H9 (cell line): Measurements from ENCODE around the gene VEGFA. TPM values are rescaled to one million over a fixed set of nuclear protein-coding genes. Genes with fewer than 3 reads are reported as not detected.

Experiments used
- DNase-seq: peaks from one replicate; pipeline ENCODE4 v3.0.0-alpha.2; 2017
- H2AFZ ChIP-seq: one replicate; pipeline ENCODE4 v1.6.1; 2013; ENCODE audit warnings: mild to moderate bottlenecking, low read length, control low read depth, moderate library complexity
- H2AK5ac ChIP-seq: 2 replicates; pipeline ENCODE4 v1.6.1; 2013; ENCODE audit warnings: low read length, control low read depth, mixed read lengths; ENCODE audit not compliant: insufficient read length
- H2BK120ac ChIP-seq: one replicate; pipeline ENCODE4 v1.6.1; 2013; ENCODE audit warnings: low read depth, mild to moderate bottlenecking, low read length, control low read depth, inconsistent platforms; ENCODE audit not compliant: poor library complexity, severe bottlenecking
- H2BK12ac ChIP-seq: 2 replicates; pipeline ENCODE4 v1.6.1; 2013; ENCODE audit warnings: low read length, control low read depth, mixed read lengths, low read depth; ENCODE audit not compliant: insufficient read length
- H2BK15ac ChIP-seq: 2 replicates; pipeline ENCODE4 v1.6.1; 2013; ENCODE audit warnings: low read depth, low read length, control low read depth
- H2BK20ac ChIP-seq: one replicate; pipeline ENCODE4 v1.6.1; 2013; ENCODE audit warnings: low read depth, mild to moderate bottlenecking, low read length, control low read depth, inconsistent platforms; ENCODE audit not compliant: poor library complexity, severe bottlenecking
- H2BK5ac ChIP-seq: 2 replicates; pipeline ENCODE4 v1.6.1; 2013; ENCODE audit warnings: low read length, control low read depth, mixed read lengths; ENCODE audit not compliant: insufficient read length
- H3K14ac ChIP-seq: 2 replicates; pipeline ENCODE4 v1.6.1; 2013; ENCODE audit warnings: low read length, control low read depth; ENCODE audit not compliant: insufficient read depth
- H3K18ac ChIP-seq: 2 replicates; pipeline ENCODE4 v1.6.1; 2013; ENCODE audit warnings: low read depth, mild to moderate bottlenecking, mixed read lengths, low read length, control low read depth; ENCODE audit not compliant: insufficient read length
- H3K23ac ChIP-seq: 2 replicates; pipeline ENCODE4 v1.6.1; 2013; ENCODE audit warnings: low read length, control low read depth, mixed read lengths, low read depth; ENCODE audit not compliant: insufficient read length
- H3K23me2 ChIP-seq: 2 replicates; pipeline ENCODE4 v1.6.1; 2013; ENCODE audit warnings: low read depth, mild to moderate bottlenecking, mixed read lengths, low read length, control low read depth; ENCODE audit not compliant: insufficient read length, poor library complexity, severe bottlenecking
- H3K27ac ChIP-seq: 2 replicates; pipeline ENCODE4 v1.5.1; 2013; ENCODE audit warnings: low read length, control low read depth, mixed read lengths, low read depth; ENCODE audit not compliant: insufficient read length
- H3K27me3 ChIP-seq: 2 replicates; pipeline ENCODE4 v1.6.1; 2013; ENCODE audit warnings: low read length, control low read depth, inconsistent platforms; ENCODE audit not compliant: insufficient read depth
- H3K4ac ChIP-seq: 2 replicates; pipeline ENCODE4 v1.6.1; 2013; ENCODE audit warnings: low read depth, mild to moderate bottlenecking, control low read depth, inconsistent platforms, low read length, moderate library complexity
- H3K4me1 ChIP-seq: 2 replicates; pipeline ENCODE4 v1.6.1; 2013; ENCODE audit warnings: low read length, control low read depth, inconsistent platforms; ENCODE audit not compliant: insufficient read depth
- H3K4me2 ChIP-seq: 2 replicates; pipeline ENCODE4 v1.6.1; 2013; ENCODE audit warnings: low read length, control low read depth, mixed read lengths; ENCODE audit not compliant: insufficient read length, insufficient read depth
- H3K56ac ChIP-seq: 2 replicates; pipeline ENCODE4 v1.6.1; 2013; ENCODE audit warnings: low read depth, mild to moderate bottlenecking, mixed read lengths, low read length, control low read depth; ENCODE audit not compliant: insufficient read length
- H3K79me1 ChIP-seq: 2 replicates; pipeline ENCODE4 v1.6.1; 2013; ENCODE audit warnings: low read depth, mild to moderate bottlenecking, moderate library complexity, low read length, control low read depth, inconsistent platforms; ENCODE audit not compliant: insufficient read depth, poor library complexity, severe bottlenecking
- H3K79me2 ChIP-seq: 2 replicates; pipeline ENCODE4 v1.6.1; 2013; ENCODE audit warnings: low read length, control low read depth, inconsistent platforms; ENCODE audit not compliant: insufficient read depth
- H3K9ac ChIP-seq: 2 replicates; pipeline ENCODE4 v1.6.1; 2013; ENCODE audit warnings: low read length, control low read depth, mixed read lengths; ENCODE audit not compliant: insufficient read length; ENCODE audit errors: extremely low read depth
- H3K9me3 ChIP-seq: one replicate; pipeline ENCODE4 v1.6.1; 2013; ENCODE audit warnings: low read depth, low read length, inconsistent platforms; ENCODE audit not compliant: control insufficient read depth
- H3T11ph ChIP-seq: one replicate; pipeline ENCODE4 v1.6.1; 2013; ENCODE audit warnings: mild to moderate bottlenecking, low read length, control low read depth, inconsistent platforms
- H4K20me1 ChIP-seq: one replicate; pipeline ENCODE4 v1.6.1; 2013; ENCODE audit not compliant: control insufficient read depth, insufficient read length, insufficient read depth
- H4K5ac ChIP-seq: 2 replicates; pipeline ENCODE4 v1.6.1; 2013; ENCODE audit warnings: low read depth, mild to moderate bottlenecking, mixed read lengths, low read length, control low read depth; ENCODE audit not compliant: insufficient read length
- H4K8ac ChIP-seq: replicated peaks from 2 replicates; pipeline ENCODE4 v1.6.1; 2013; ENCODE audit warnings: low read length, control low read depth, mixed read lengths, low read depth; ENCODE audit not compliant: insufficient read length
- H4K91ac ChIP-seq: 2 replicates; pipeline ENCODE4 v1.6.1; 2013; ENCODE audit warnings: low read depth, mild to moderate bottlenecking, moderate library complexity, mixed read lengths, low read length, control low read depth; ENCODE audit not compliant: insufficient read length
- H3K27ac Mint-ChIP-seq, 3 experiments: 2 replicates in 2 of 3; 3 replicates in 1 of 3; pipeline ENCODE4 v1.8.0; 2020 to 2021; ENCODE audit warnings: mixed read lengths in 3 of 3, mild to moderate bottlenecking in 1 of 3, moderate library complexity in 1 of 3
- H3K27me3 Mint-ChIP-seq: 2 replicates; pipeline ENCODE4 v1.8.0; 2021; ENCODE audit warnings: low read depth, mild to moderate bottlenecking, moderate library complexity, mixed read lengths
- H3K36me3 Mint-ChIP-seq, 3 experiments: 2 replicates in 2 of 3; 3 replicates in 1 of 3; pipeline ENCODE4 v1.8.0; 2020 to 2021; ENCODE audit warnings: low read depth in 3 of 3, mixed read lengths in 3 of 3; ENCODE audit not compliant: insufficient read depth in 1 of 3
- H3K4me1 Mint-ChIP-seq, 2 experiments: 2 replicates each; pipeline ENCODE4 v1.8.0; 2020; ENCODE audit warnings: mixed read lengths in 2 of 2
- H3K4me3 Mint-ChIP-seq, 2 experiments: 2 replicates in 1 of 2; 3 replicates in 1 of 2; pipeline ENCODE4 v1.8.0; 2020 to 2021; ENCODE audit warnings: mild to moderate bottlenecking in 2 of 2, mixed read lengths in 2 of 2, moderate library complexity in 1 of 2
- H3K9me3 Mint-ChIP-seq, 2 experiments: 2 replicates in 1 of 2; 3 replicates in 1 of 2; pipeline ENCODE4 v1.8.0; 2020; ENCODE audit warnings: mild to moderate bottlenecking in 2 of 2, mixed read lengths in 2 of 2, moderate library complexity in 1 of 2
- WGBS: extraction: QIAGEN DNeasy Blood & Tissue Kit; methylation state at CpG from one replicate; pipeline ENCODE4 v1.1.7; 2013; ENCODE audit warnings: missing lambda C conversion rate, low lambda C conversion rate, mixed read lengths; ENCODE audit not compliant: insufficient read length; ENCODE audit errors: extremely low coverage; 5-methylcytosine and 5-hydroxymethylcytosine counted together
- total RNA-seq: library from RNA; stranded (reverse); gene quantifications from 2 replicates; pipeline ENCODE4 v1.2.1, GENCODE V29; 2021
- TF ChIP-seq, protein P1 (sequence below): fragments of 200-600 bp; sonication (generic); conservative IDR thresholded peaks from 3 replicates; pipeline ENCODE4 v1.8.0; 2021; ENCODE audit warnings: antibody characterized with exemption, mild to moderate bottlenecking

VEGFA gene
- total RNA-seq, 1 experiment from 2014 or later, result 47.9 TPM

- Histone ChIP-seq H2BK12ac (no peak overlapping the region), H3K79me2 (no peaks in the 10 kb centered on the region), H2BK20ac (no peak overlapping the region), H3K23ac (no peak overlapping the region), H3T11ph (no peak overlapping the region), H3K79me1 (no peaks in the 10 kb centered on the region), H4K5ac (no peak overlapping the region), H4K8ac (no peak overlapping the region), H3K23me2 (no peaks in the 10 kb centered on the region), H3K4ac (no peak overlapping the region), H2AFZ (no peak overlapping the region), H3K27ac (no peak overlapping the region), H4K91ac (no peak overlapping the region), H3K4me2 (no peak overlapping the region), H2BK15ac (no peak overlapping the region), H2BK120ac (no peak overlapping the region), H3K27me3 (no peaks in the 10 kb centered on the region), H3K18ac (no peak overlapping the region), H3K4me1 (no peaks in the 10 kb centered on the region), H3K56ac (no peak overlapping the region), H4K20me1 (no peaks in the 10 kb centered on the region), H3K9me3 (no peaks in the 10 kb centered on the region), H3K14ac (no peak overlapping the region), H3K9ac (no peak overlapping the region), H2BK5ac (no peak overlapping the region), H2AK5ac (no peak overlapping the region)
- H3K9me3 Mint-ChIP-seq, result peaks cover 8 to 9% of the 10 kb centered on the region in 2 experiments
- H3K4me1 Mint-ChIP-seq, result peaks cover 10 to 11% of the 10 kb centered on the region in 2 experiments
- peaks cover 12% of the 10 kb centered on the region for H3K27me3 Mint-ChIP-seq
- no peak for DNase-seq
- TF ChIP-seq, protein P1, sequence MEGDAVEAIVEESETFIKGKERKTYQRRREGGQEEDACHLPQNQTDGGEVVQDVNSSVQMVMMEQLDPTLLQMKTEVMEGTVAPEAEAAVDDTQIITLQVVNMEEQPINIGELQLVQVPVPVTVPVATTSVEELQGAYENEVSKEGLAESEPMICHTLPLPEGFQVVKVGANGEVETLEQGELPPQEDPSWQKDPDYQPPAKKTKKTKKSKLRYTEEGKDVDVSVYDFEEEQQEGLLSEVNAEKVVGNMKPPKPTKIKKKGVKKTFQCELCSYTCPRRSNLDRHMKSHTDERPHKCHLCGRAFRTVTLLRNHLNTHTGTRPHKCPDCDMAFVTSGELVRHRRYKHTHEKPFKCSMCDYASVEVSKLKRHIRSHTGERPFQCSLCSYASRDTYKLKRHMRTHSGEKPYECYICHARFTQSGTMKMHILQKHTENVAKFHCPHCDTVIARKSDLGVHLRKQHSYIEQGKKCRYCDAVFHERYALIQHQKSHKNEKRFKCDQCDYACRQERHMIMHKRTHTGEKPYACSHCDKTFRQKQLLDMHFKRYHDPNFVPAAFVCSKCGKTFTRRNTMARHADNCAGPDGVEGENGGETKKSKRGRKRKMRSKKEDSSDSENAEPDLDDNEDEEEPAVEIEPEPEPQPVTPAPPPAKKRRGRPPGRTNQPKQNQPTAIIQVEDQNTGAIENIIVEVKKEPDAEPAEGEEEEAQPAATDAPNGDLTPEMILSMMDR, result no peak
- H3K27ac Mint-ChIP-seq, result no peak overlapping the region
- no CpG with 5 or more reads among the region's 7 CpGs for WGBS
- peaks cover 0 to 6% (median 0%) of the 10 kb centered on the region in 3 experiments; a peak in 2 of 7 replicates for H3K36me3 Mint-ChIP-seq
- H3K4me3 Mint-ChIP-seq, result no peak overlapping the region
Measured at GRCh38 chr6:43725643-43726580, 44.1 kb upstream of the VEGFA start.
